ENCODE measurements around the gene UPK3A. TPM values are rescaled to one million over a fixed set of nuclear protein-coding genes. Genes with fewer than 3 reads are reported as not detected.

Gene UPK3A
- total RNA-seq, 4 donors from 2014 or later, result 0.79 TPM; not detected in 3

GRCh38 chr22:45314786-45315185, 30.0 kb downstream of the UPK3A start:
- H3K36me3 ChIP-seq, result no peaks in the 10 kb centered on the region
- in situ Hi-C loops (cut with MboI; ENCODE audit: low pct_ligation_motif_present in 1 of 4, low pct_unique_long_range_greater_than_20kb in 1 of 4, low sequenced_read_pairs in 3 of 4), result no loop called here
- intact Hi-C loops (cut with DNase I; ENCODE audit: low total_unique reads), result loop anchor here (10.0 kb wide), 2 partner anchors 240 to 940 kb away; partner anchors contain the start of gene CDPF1
- no peak for DNase-seq
- no peak overlapping the region for H3K4me3 ChIP-seq
- peaks cover 17 to 54% (median 40%) of the 10 kb centered on the region in 4 donors for H3K4me1 ChIP-seq
- H3K27me3 ChIP-seq, result no peaks in the 10 kb centered on the region
- WGBS, 2 donors (ENCODE audit: low coverage in 1 of 2), result 82 to 90% methylated on average over 5 to 6 of the region's 6 CpGs
- no peaks in the 10 kb centered on the region for H3K9me3 ChIP-seq
- H3K27ac ChIP-seq, result peak overlapping the region in 1 of 4 donors; percentile 21
- TF ChIP-seq POLR2AphosphoS5 (IDR thresholded peaks at IDR 0.05) (no peak), CTCF (IDR thresholded peaks at IDR 0.05) (no peak), POLR2A (IDR thresholded peaks at IDR 0.05) (no peak), EP300 (IDR thresholded peaks at IDR 0.05; ENCODE audit: low read depth) (no peak)

- no peak for TF ChIP-seq EP300 (IDR thresholded peaks at IDR 0.05; ENCODE audit: low read depth)
- no peak for TF ChIP-seq POLR2AphosphoS5 (IDR thresholded peaks at IDR 0.05)
- no peak for TF ChIP-seq CTCF (IDR thresholded peaks at IDR 0.05)
- TF ChIP-seq POLR2A (IDR thresholded peaks at IDR 0.05), result no peak
- H3K9me3 ChIP-seq, result no peaks in the 10 kb centered on the region
- DNase-seq, result no peak
- H3K27me3 ChIP-seq, result no peaks in the 10 kb centered on the region
- peak overlapping the region; percentile 76 to 87 (median 84) for H3K27ac ChIP-seq
- WGBS, 2 donors (ENCODE audit: low coverage in 1 of 2), result 89 to 97% methylated on average over 3 to 9 of the region's 9 CpGs
- H3K4me3 ChIP-seq, result no peak overlapping the region
- in situ Hi-C loops (cut with MboI; ENCODE audit: low pct_ligation_motif_present in 1 of 4, low pct_unique_long_range_greater_than_20kb in 1 of 4, low sequenced_read_pairs in 3 of 4) (no loop called here), intact Hi-C loops (cut with DNase I; ENCODE audit: low total_unique reads) (loop anchor here (10.0 kb wide), 2 partner anchors 238 to 938 kb away; partner anchors contain the start of gene CDPF1)
- H3K4me1 ChIP-seq, result peaks cover 8 to 43% (median 28%) of the 10 kb centered on the region in 4 donors
- no peaks in the 10 kb centered on the region for H3K36me3 ChIP-seq
Observed at GRCh38 chr22:45316796-45317526, 32.2 kb downstream of the UPK3A start.

- no peaks in the 10 kb centered on the region for H3K27me3 ChIP-seq
Observed at GRCh38 chr22:45317551-45318167, 32.9 kb downstream of the UPK3A start.

More at GRCh38 chr22:45317551-45318167, 32.9 kb downstream of the UPK3A start:
- in situ Hi-C loops (cut with MboI; ENCODE audit: low pct_ligation_motif_present in 1 of 4, low pct_unique_long_range_greater_than_20kb in 1 of 4, low sequenced_read_pairs in 3 of 4), result no loop called here
- intact Hi-C loops (cut with DNase I; ENCODE audit: low total_unique reads), result loop anchor here (10.0 kb wide), 2 partner anchors 237 to 937 kb away; partner anchors contain the start of gene CDPF1
- TF ChIP-seq CTCF (IDR thresholded peaks at IDR 0.05) (peak; percentile 36 to 75 (median 55)), EP300 (IDR thresholded peaks at IDR 0.05; ENCODE audit: low read depth) (no peak)
- Histone ChIP-seq H3K27ac (peak overlapping the region; percentile 76 to 87 (median 84)), H3K4me3 (no peak overlapping the region), H3K4me1 (peaks cover 8 to 43% (median 28%) of the 10 kb centered on the region in 4 donors), H3K36me3 (peaks cover 0 to 4% (median 0%) of the 10 kb centered on the region in 4 donors), H3K9me3 (no peaks in the 10 kb centered on the region)
- WGBS, 2 donors (ENCODE audit: low coverage in 1 of 2), result 35 to 38% methylated on average over 16 to 19 of the region's 19 CpGs
- DNase-seq, result peak; percentile 62
